SK-N-SH treated with all-trans-retinoic acid at 6 μM for 48 hours (cell line): ENCODE data around the gene SLC2A13.

ENCODE experiments used
- ATAC-seq: fragments of 200-7000 bp; cut with Tn5 transposase; 3 replicates; pipeline ENCODE4 v1.9.1; 2020; ENCODE audit warnings: mild to moderate bottlenecking, moderate library complexity
- ARNTL ChIP-seq: fragments of 450-650 bp; formaldehyde crosslinking; IDR thresholded peaks from 2 replicates; pipeline ENCODE4 v1.5.0; 2020; ENCODE audit warnings: low read depth, mild to moderate bottlenecking, moderate library complexity, borderline replicate concordance
- BACH2 ChIP-seq: fragments of 250-450 bp; sonication (Bioruptor Pico); IDR thresholded peaks from 2 replicates; pipeline ENCODE4 v1.9.0; 2021; ENCODE audit warnings: mild to moderate bottlenecking, borderline replicate concordance
- CREB5 ChIP-seq: fragments of 250-450 bp; sonication (Bioruptor Pico); IDR thresholded peaks from 2 replicates; pipeline ENCODE4 v1.5.1; 2020; ENCODE audit warnings: low read depth, mild to moderate bottlenecking, moderate library complexity
- CSDC2 ChIP-seq: fragments of 250-450 bp; sonication (Bioruptor Pico); IDR thresholded peaks from 2 replicates; pipeline ENCODE4 v1.5.0; 2020; ENCODE audit warnings: mild to moderate bottlenecking, moderate library complexity
- CSRNP3 ChIP-seq: fragments of 250-450 bp; sonication (Bioruptor Pico); IDR thresholded peaks from 2 replicates; pipeline ENCODE4 v1.5.1; 2021; ENCODE audit warnings: mild to moderate bottlenecking, moderate library complexity
- ESRRG ChIP-seq: fragments of 250-450 bp; sonication (Bioruptor Pico); IDR thresholded peaks from 2 replicates; pipeline ENCODE4 v1.6.1; 2021; ENCODE audit warnings: mild to moderate bottlenecking
- GLIS3 ChIP-seq: fragments of 250-450 bp; sonication (Bioruptor Pico); IDR thresholded peaks from 2 replicates; pipeline ENCODE4 v1.5.0; 2020; ENCODE audit warnings: mild to moderate bottlenecking, moderate library complexity
- ISL1 ChIP-seq: fragments of 250-450 bp; sonication (Bioruptor Pico); IDR thresholded peaks from 2 replicates; pipeline ENCODE4 v2.1.2; 2022; ENCODE audit warnings: mild to moderate bottlenecking, moderate library complexity
- OSR1 ChIP-seq: fragments of 250-450 bp; sonication (Bioruptor Pico); IDR thresholded peaks from 2 replicates; pipeline ENCODE4 v1.8.0; 2022; ENCODE audit warnings: moderate library complexity, mild to moderate bottlenecking, inconsistent platforms
- PATZ1 ChIP-seq: fragments of 250-450 bp; sonication (Bioruptor Pico); IDR thresholded peaks from 2 replicates; pipeline ENCODE4 v1.8.0; 2020; ENCODE audit warnings: mild to moderate bottlenecking, moderate library complexity, borderline replicate concordance
- POU6F1 ChIP-seq: fragments of 250-450 bp; sonication (Bioruptor Pico); IDR thresholded peaks from 2 replicates; pipeline ENCODE4 v1.8.0; 2021; ENCODE audit warnings: low read depth, mild to moderate bottlenecking, moderate library complexity, borderline replicate concordance
- PPARA ChIP-seq: fragments of 250-450 bp; sonication (Bioruptor Pico); IDR thresholded peaks from 2 replicates; pipeline ENCODE4 v1.5.0; 2020; ENCODE audit warnings: mild to moderate bottlenecking, borderline replicate concordance
- RARB ChIP-seq: fragments of 250-450 bp; sonication (Bioruptor Pico); IDR thresholded peaks from 2 replicates; pipeline ENCODE4 v1.8.0; 2021; ENCODE audit warnings: mild to moderate bottlenecking, moderate library complexity
- SNAI2 ChIP-seq: fragments of 250-450 bp; sonication (Bioruptor Pico); IDR thresholded peaks from 2 replicates; pipeline ENCODE4 v1.5.0; 2020; ENCODE audit warnings: mild to moderate bottlenecking, moderate library complexity
- TCF4 ChIP-seq: fragments of 250-450 bp; sonication (Bioruptor Pico); IDR thresholded peaks from 2 replicates; pipeline ENCODE4 v1.8.0; 2021; ENCODE audit warnings: mild to moderate bottlenecking, moderate library complexity, borderline replicate concordance
- TOX ChIP-seq: fragments of 250-450 bp; sonication (Bioruptor Pico); IDR thresholded peaks from 2 replicates; pipeline ENCODE4 v1.8.0; 2021; ENCODE audit warnings: mild to moderate bottlenecking, moderate library complexity, borderline replicate concordance
- ZC3H10 ChIP-seq: fragments of 250-450 bp; sonication (Bioruptor Pico); IDR thresholded peaks from 2 replicates; pipeline ENCODE4 v1.5.1; 2021; ENCODE audit warnings: mild to moderate bottlenecking, moderate library complexity
- ZFP3 ChIP-seq: fragments of 250-450 bp; sonication (Bioruptor Pico); IDR thresholded peaks from 2 replicates; pipeline ENCODE4 v1.5.0; 2020; ENCODE audit warnings: mild to moderate bottlenecking, moderate library complexity
- ZFP30 ChIP-seq: fragments of 450-650 bp; formaldehyde crosslinking; IDR thresholded peaks from 2 replicates; pipeline ENCODE4 v1.5.0; 2022; ENCODE audit warnings: mild to moderate bottlenecking, moderate library complexity
- ZNF70 ChIP-seq: fragments of 450-650 bp; formaldehyde crosslinking; IDR thresholded peaks from 2 replicates; pipeline ENCODE4 v1.5.0; 2020; ENCODE audit warnings: mild to moderate bottlenecking, moderate library complexity
- ZNF8 ChIP-seq: fragments of 450-650 bp; formaldehyde crosslinking; IDR thresholded peaks from 2 replicates; pipeline ENCODE4 v1.5.0; 2020; ENCODE audit warnings: mild to moderate bottlenecking, moderate library complexity

SLC2A13 gene

GRCh38 chr12:40099423-40099853, 6.4 kb downstream of the SLC2A13 start:
- no peak for ATAC-seq
- TF ChIP-seq ZNF70 (no peak), BACH2 (CRISPR knock-in tag) (no peak), SNAI2 (CRISPR knock-in tag) (no peak), GLIS3 (CRISPR knock-in tag) (no peak), ZNF8 (CRISPR knock-in tag) (no peak), ESRRG (no peak), RARB (CRISPR knock-in tag) (no peak), PPARA (CRISPR knock-in tag) (no peak), CREB5 (CRISPR knock-in tag) (no peak), ZFP3 (CRISPR knock-in tag) (no peak), ZC3H10 (CRISPR knock-in tag) (no peak)
- TF ChIP-seq, all 23 proteins: peak for 0

GRCh38 chr12:40098406-40099145, 7.3 kb downstream of the SLC2A13 start:
- no peak for ATAC-seq
- TF ChIP-seq PATZ1 (CRISPR knock-in tag), result no peak
- TF ChIP-seq TOX (CRISPR knock-in tag), result no peak
- no peak for TF ChIP-seq PPARA (CRISPR knock-in tag)
- no peak for TF ChIP-seq ZFP30 (CRISPR knock-in tag)
- no peak for TF ChIP-seq ZFP3 (CRISPR knock-in tag)
- TF ChIP-seq ARNTL (CRISPR knock-in tag), result no peak
- TF ChIP-seq SNAI2 (CRISPR knock-in tag), result no peak
- TF ChIP-seq CSRNP3 (CRISPR knock-in tag), result no peak

GRCh38 chr12:40093512-40093911, 12.4 kb downstream of the SLC2A13 start:
- TF ChIP-seq RARB (CRISPR knock-in tag) (no peak), ZNF8 (CRISPR knock-in tag) (no peak), CSDC2 (CRISPR knock-in tag) (no peak), OSR1 (CRISPR knock-in tag) (no peak), ZNF70 (no peak)
- TF ChIP-seq, all 23 proteins: peak for 0
- no peak for ATAC-seq

- no peak for TF ChIP-seq POU6F1 (CRISPR knock-in tag)
- ATAC-seq, result no peak
Measured at GRCh38 chr12:40086471-40086870, 19.4 kb downstream of the SLC2A13 start.

GRCh38 chr12:40078266-40078665, 27.6 kb downstream of the SLC2A13 start:
- no peak for ATAC-seq
- TF ChIP-seq PATZ1 (CRISPR knock-in tag) (no peak), ZNF8 (CRISPR knock-in tag) (no peak), PPARA (CRISPR knock-in tag) (no peak), GLIS3 (CRISPR knock-in tag) (no peak), TCF4 (no peak), OSR1 (CRISPR knock-in tag) (no peak), CSDC2 (CRISPR knock-in tag) (no peak), ZFP30 (CRISPR knock-in tag) (no peak), ISL1 (CRISPR knock-in tag) (no peak), ZC3H10 (CRISPR knock-in tag) (no peak), ESRRG (no peak), POU6F1 (CRISPR knock-in tag) (no peak), ARNTL (CRISPR knock-in tag) (no peak)
